Heart left ventricle (tissue), 16 donors: ENCODE data around the gene LARP4. TPM values are rescaled to one million over a fixed set of nuclear protein-coding genes. Genes with fewer than 3 reads are reported as not detected.

Experiments
- ATAC-seq, 4 donors: fragments of 200-7000 bp; cut with Tn5 transposase; one replicate each; pipeline ENCODE4 v1.9.1; 2020 to 2022; ENCODE audit warnings: moderate library complexity in 4 of 4, mild to moderate bottlenecking in 3 of 4, moderate number of reproducible peaks in 1 of 4
- DNase-seq, 5 donors: peaks; one replicate each; pipeline ENCODE4 v3.0.0-alpha.2; 2020
- H3K27ac ChIP-seq, 12 donors: fragments of 200-600 bp; sonication (generic) in 4 of 12; one replicate each; pipeline versions ENCODE4 v1.5.0 to v1.8.0; 2016 to 2022; ENCODE audit warnings: mild to moderate bottlenecking in 2 of 12
- H3K27me3 ChIP-seq, 9 donors: fragments of 200-600 bp; sonication (generic) in 2 of 9; one replicate each; pipeline versions ENCODE4 v1.5.1 to v1.8.0; 2016 to 2022; ENCODE audit warnings: mild to moderate bottlenecking in 3 of 9
- H3K36me3 ChIP-seq, 9 donors: fragments of 200-600 bp; sonication (generic) in 2 of 9; one replicate each; pipeline versions ENCODE4 v1.5.0 to v1.8.0; 2018 to 2022; ENCODE audit warnings: mild to moderate bottlenecking in 2 of 9
- H3K4me1 ChIP-seq, 12 donors: fragments of 200-600 bp; sonication (generic) in 4 of 12; one replicate each; pipeline versions ENCODE4 v1.5.0 to v1.8.0; 2016 to 2022; ENCODE audit warnings: mild to moderate bottlenecking in 3 of 12
- H3K4me3 ChIP-seq, 12 donors: fragments of 200-600 bp; sonication (generic) in 4 of 12; one replicate each; pipeline versions ENCODE4 v1.5.0 to v1.8.0; 2017 to 2022; ENCODE audit warnings: mild to moderate bottlenecking in 9 of 12, moderate library complexity in 4 of 12
- H3K9me3 ChIP-seq, 12 donors: fragments of 200-600 bp; sonication (generic) in 4 of 12; one replicate each; pipeline versions ENCODE4 v1.5.0 to v1.8.0; 2016 to 2022; ENCODE audit warnings: mild to moderate bottlenecking in 1 of 12
- CTCF ChIP-seq, 12 donors: fragments of 200-600 bp; sonication (generic) in 4 of 12; IDR thresholded peaks; one replicate each; pipeline versions ENCODE4 v1.5.0 to v1.8.0; 2018 to 2022; ENCODE audit warnings: antibody characterized with exemption in 12 of 12, mild to moderate bottlenecking in 5 of 12
- POLR2A ChIP-seq, 2 donors: fragments of 450-650 bp; IDR thresholded peaks; one replicate each; pipeline ENCODE4 v1.6.1; 2017; ENCODE audit warnings: antibody characterized with exemption in 2 of 2, mild to moderate bottlenecking in 2 of 2, moderate library complexity in 2 of 2
- WGBS, 4 donors: extraction: QIAGEN DNeasy Blood & Tissue Kit in 2 of 4; methylation state at CpG; one replicate each; pipeline versions ENCODE4 v1.1.5 to v1.1.7; 2013 to 2018; 5-methylcytosine and 5-hydroxymethylcytosine counted together
- intact Hi-C, 10 donors: fragments of 100-400 bp; cut with DNase I; formaldehyde crosslinking; loops; one replicate each; pipeline versions ENCODE4 v1.11.1 to v1.14.2; 2022
- long read RNA-seq, 3 donors: library from polyadenylated mRNA; unstranded; transcript quantifications; one replicate each; pipeline ENCODE4 v2.0.0, GENCODE V29; 2020 to 2021
- polyA plus RNA-seq, 2 donors: library from polyadenylated mRNA; stranded (reverse); fragments of 200-250 nt; gene quantifications; one replicate each; pipeline ENCODE4 v1.2.3, GENCODE V29; 2013
- total RNA-seq, 9 donors: library from RNA; depleted of rRNA in 2 of 9; stranded (reverse); fragments of >200 nt in 2 of 9; fragmentation: NEBNext Ultra II Directional in 3 of 9; extraction: Animal tissue kit (Norgen Biotek cat#: 25700) in 3 of 9; gene quantifications; one replicate each; pipeline versions ENCODE4 v1.1.0 to v1.2.4, GENCODE V29; 2016 to 2023
- donor health status: ischemic (EF 13 %, LVEDD 7.1; RV severe dilation, severe dysfunction).
- donor health status: healthy with polysubstance abuse.
- donor health status: DM: no; HTN: yes; CAD: no.
- donor health status: DM: no; HTN: no; CAD: no.
- donor health status: ischemic (EF 25% LVEDD 6.9; RV normal size, moderate dysfunction).
- donor health status: ischemic (EF 25% LVEDD 5.7; RV mildly dilated, moderate dysfunction).
- donor health status: healthy.
- donor health status: DM: yes; HTN: yes; CAD: no.
- donor health status: ischemic (EF 35%, LVEDD 5.7; RV mildly dilated, moderate dysfunction).
- donor health status: nonischemic (EF 11% LVEDD 7.7; RV severe dilation, severe dysfunction).
- donor health status: DM: yes; HTN: yes; CAD: no.
- donor health status: PGD.
- donor health status: ischemic (EF 29% LVEDD 5.4; RV normal size, mild dysfunction).
- donor health status: nonischemic (EF 23%, LVEDD 6.1; RV moderate dilation, normal function).

The LARP4 gene
- total RNA-seq (10 to 100 TPM; 38.0 to 77.1 (median 51.6) TPM), polyA plus RNA-seq (10 to 100 TPM; 10.3 to 19.4 TPM)
- long read RNA-seq, donor 1, full-length matches to known transcripts, result 4 of 26 reads
- long read RNA-seq, donor 1, partial matches to known transcripts, result 19 of 26 reads
- long read RNA-seq, donor 1, other reads (novel, unspliced or antisense), result 3 of 26 reads
- long read RNA-seq, donor 2, full-length matches to known transcripts, result 14 of 39 reads
- long read RNA-seq, donor 2, partial matches to known transcripts, result 13 of 39 reads
- long read RNA-seq, donor 2, other reads (novel, unspliced or antisense), result 12 of 39 reads
- long read RNA-seq, donor 3, full-length matches to known transcripts, result 3 of 30 reads
- long read RNA-seq, donor 3, partial matches to known transcripts, result 13 of 30 reads
- long read RNA-seq, donor 3, other reads (novel, unspliced or antisense), result 14 of 30 reads

- TF ChIP-seq CTCF (IDR thresholded peaks at IDR 0.05) (no peak), POLR2A (IDR thresholded peaks at IDR 0.05) (peak in 1 of 2 donors; percentile 86)
- Histone ChIP-seq H3K4me1 (peaks cover 0 to 29% (median 18%) of the 10 kb centered on the region in 12 donors), H3K4me3 (peak within 1 kb of the TSS; percentile 49 to 96 (median 84)), H3K36me3 (no peaks in the 10 kb centered on the region), H3K27ac (peak within 1 kb of the TSS; percentile 83 to 96 (median 91)), H3K27me3 (no peaks in the 10 kb centered on the region), H3K9me3 (no peaks in the 10 kb centered on the region)
- peak; percentile 93 to 95 (median 94) for DNase-seq
- 0 to 1% (median 0%) methylated on average over 53 to 54 of the region's 54 CpGs for WGBS, 4 donors
- intact Hi-C loops, result loop anchor here in 1 of 10 donors (10.0 kb wide), 1 partner anchor 326 kb away; no protein-coding TSS in a partner anchor
- peak; percentile 96 to 99 (median 98) for ATAC-seq
These were observed at the start of gene LARP4 for GRCh38 chr12:50400638-50401499. Gene LARP4, plus strand, starts transcription at chr12:50400885. Its CDS starts 126 bp downstream, at chr12:50401011.

- no peak overlapping the region for H3K4me3 ChIP-seq
- no peak for TF ChIP-seq POLR2A (IDR thresholded peaks at IDR 0.05)
- TF ChIP-seq CTCF (IDR thresholded peaks at IDR 0.05), result no peak
- H3K27me3 ChIP-seq, result no peaks in the 10 kb centered on the region
- intact Hi-C loops, result no loop called here
- H3K36me3 ChIP-seq, result no peaks in the 10 kb centered on the region
- WGBS, 4 donors, result 76 to 84% (median 81%) methylated on average over 10 to 11 of the region's 11 CpGs
- H3K27ac ChIP-seq, result no peak overlapping the region
- peaks cover 0 to 17% (median 4%) of the 10 kb centered on the region in 12 donors for H3K4me1 ChIP-seq
- DNase-seq (peak; percentile 28 to 71 (median 53)), ATAC-seq (peak; percentile 47 to 73 (median 66))
- no peaks in the 10 kb centered on the region for H3K9me3 ChIP-seq
These were observed 49.3 kb upstream of the LARP4 start for GRCh38 chr12:50351120-50352043.

GRCh38 chr12:50353404-50353803, 47.3 kb upstream of the LARP4 start:
- ATAC-seq, result no peak
- H3K4me3 ChIP-seq, result no peak overlapping the region
- no peak for DNase-seq
- H3K9me3 ChIP-seq, result no peaks in the 10 kb centered on the region
- peak overlapping the region in 4 of 12 donors; percentile 13 to 79 (median 34) for H3K27ac ChIP-seq
- intact Hi-C loops, result no loop called here
- no peak for TF ChIP-seq CTCF (IDR thresholded peaks at IDR 0.05)
- no peak for TF ChIP-seq POLR2A (IDR thresholded peaks at IDR 0.05)
- H3K36me3 ChIP-seq, result no peaks in the 10 kb centered on the region
- peaks cover 0 to 17% (median 4%) of the 10 kb centered on the region in 12 donors for H3K4me1 ChIP-seq
- no peaks in the 10 kb centered on the region for H3K27me3 ChIP-seq
- 92 to 97% (median 94%) methylated on average over 1 to 3 of the region's 3 CpGs for WGBS, 4 donors
